Neural crest cell (in vitro differentiated cells): Measurements from ENCODE around the gene OR6M1. TPM values are rescaled to one million over a fixed set of nuclear protein-coding genes. Genes with fewer than 3 reads are reported as not detected.

Experiments
- DNase-seq: peaks from one replicate; pipeline ENCODE4 v3.0.0; 2021; ENCODE audit warnings: low read depth, mixed read lengths, low spot score
- H3K27ac Mint-ChIP-seq: one replicate; pipeline ENCODE4 v1.8.0; 2021; ENCODE audit warnings: mild to moderate bottlenecking, mixed read lengths; ENCODE audit not compliant: unreplicated experiment
- H3K27me3 Mint-ChIP-seq: 2 replicates; pipeline ENCODE4 v1.8.0; 2021; ENCODE audit warnings: low read depth, mild to moderate bottlenecking, mixed read lengths
- H3K36me3 Mint-ChIP-seq: 2 replicates; pipeline ENCODE4 v1.8.0; 2021; ENCODE audit warnings: low read depth, mild to moderate bottlenecking, mixed read lengths
- H3K4me1 Mint-ChIP-seq: 2 replicates; pipeline ENCODE4 v1.8.0; 2021; ENCODE audit warnings: mixed read lengths
- H3K4me3 Mint-ChIP-seq: one replicate; pipeline ENCODE4 v1.8.0; 2021; ENCODE audit warnings: mild to moderate bottlenecking, mixed read lengths
- H3K9me3 Mint-ChIP-seq: 2 replicates; pipeline ENCODE4 v1.8.0; 2021; ENCODE audit warnings: mixed read lengths
- long read RNA-seq: library from polyadenylated mRNA; unstranded; transcript quantifications from one replicate; pipeline ENCODE4 v2.0.0, GENCODE V29; 2020
- total RNA-seq: library from RNA; stranded (reverse); gene quantifications from 2 replicates; pipeline ENCODE4 v1.2.1, GENCODE V29; 2021
- TF ChIP-seq, protein P1 (sequence below): fragments of 200-600 bp; sonication (generic); conservative IDR thresholded peaks from 2 replicates; pipeline ENCODE4 v1.5.0; 2021; ENCODE audit warnings: antibody characterized with exemption, mild to moderate bottlenecking

The OR6M1 gene
- total RNA-seq: not detected in 2 replicates
- long read RNA-seq: 0 reads

- TF ChIP-seq, protein P1, sequence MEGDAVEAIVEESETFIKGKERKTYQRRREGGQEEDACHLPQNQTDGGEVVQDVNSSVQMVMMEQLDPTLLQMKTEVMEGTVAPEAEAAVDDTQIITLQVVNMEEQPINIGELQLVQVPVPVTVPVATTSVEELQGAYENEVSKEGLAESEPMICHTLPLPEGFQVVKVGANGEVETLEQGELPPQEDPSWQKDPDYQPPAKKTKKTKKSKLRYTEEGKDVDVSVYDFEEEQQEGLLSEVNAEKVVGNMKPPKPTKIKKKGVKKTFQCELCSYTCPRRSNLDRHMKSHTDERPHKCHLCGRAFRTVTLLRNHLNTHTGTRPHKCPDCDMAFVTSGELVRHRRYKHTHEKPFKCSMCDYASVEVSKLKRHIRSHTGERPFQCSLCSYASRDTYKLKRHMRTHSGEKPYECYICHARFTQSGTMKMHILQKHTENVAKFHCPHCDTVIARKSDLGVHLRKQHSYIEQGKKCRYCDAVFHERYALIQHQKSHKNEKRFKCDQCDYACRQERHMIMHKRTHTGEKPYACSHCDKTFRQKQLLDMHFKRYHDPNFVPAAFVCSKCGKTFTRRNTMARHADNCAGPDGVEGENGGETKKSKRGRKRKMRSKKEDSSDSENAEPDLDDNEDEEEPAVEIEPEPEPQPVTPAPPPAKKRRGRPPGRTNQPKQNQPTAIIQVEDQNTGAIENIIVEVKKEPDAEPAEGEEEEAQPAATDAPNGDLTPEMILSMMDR: no peak
- no peak for DNase-seq
Measured at GRCh38 chr11:123806249-123806648, at the start of gene OR6M1. Gene OR6M1 (minus strand): TSS chr11:123806349. CDS start chr11:123806349, 0 bp downstream.

DNA sequence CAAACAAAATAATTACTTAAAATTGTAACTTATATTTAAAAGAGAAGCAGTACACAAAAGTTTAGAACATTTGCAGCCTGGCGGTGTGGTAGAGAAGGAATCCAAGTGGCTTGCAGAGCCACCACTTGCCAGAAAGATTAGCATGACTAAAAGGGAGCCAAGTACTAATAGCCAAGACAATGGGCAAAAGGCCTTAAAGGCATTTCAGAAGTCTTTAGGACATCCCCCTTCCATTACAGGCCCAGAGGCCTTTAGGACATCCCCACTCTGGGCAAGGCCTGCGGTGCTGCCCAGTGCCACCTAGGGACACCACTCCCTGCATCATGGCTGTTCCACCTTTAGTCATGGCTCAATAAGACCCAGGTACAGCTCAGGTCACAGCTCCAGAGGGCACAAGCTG, 46.9 kb upstream of the OR6M1 start:
- Mint-ChIP-seq H3K4me3 (no peak overlapping the region), H3K4me1 (no peaks in the 10 kb centered on the region), H3K27ac (no peak overlapping the region), H3K27me3 (no peaks in the 10 kb centered on the region), H3K9me3 (peaks cover 17% of the 10 kb centered on the region), H3K36me3 (peaks cover 4% of the 10 kb centered on the region)
- TF ChIP-seq, protein P1: no peak
- no peak for DNase-seq

More at GRCh38 chr11:123806249-123806648, at the start of gene OR6M1:
- H3K4me1 Mint-ChIP-seq: no peaks in the 10 kb centered on the region
- H3K27ac Mint-ChIP-seq: no peak within 1 kb of the TSS
- H3K36me3 Mint-ChIP-seq: no peaks in the 10 kb centered on the region
- H3K4me3 Mint-ChIP-seq: no peak within 1 kb of the TSS
- no peaks in the 10 kb centered on the region for H3K9me3 Mint-ChIP-seq
- no peaks in the 10 kb centered on the region for H3K27me3 Mint-ChIP-seq

DNA sequence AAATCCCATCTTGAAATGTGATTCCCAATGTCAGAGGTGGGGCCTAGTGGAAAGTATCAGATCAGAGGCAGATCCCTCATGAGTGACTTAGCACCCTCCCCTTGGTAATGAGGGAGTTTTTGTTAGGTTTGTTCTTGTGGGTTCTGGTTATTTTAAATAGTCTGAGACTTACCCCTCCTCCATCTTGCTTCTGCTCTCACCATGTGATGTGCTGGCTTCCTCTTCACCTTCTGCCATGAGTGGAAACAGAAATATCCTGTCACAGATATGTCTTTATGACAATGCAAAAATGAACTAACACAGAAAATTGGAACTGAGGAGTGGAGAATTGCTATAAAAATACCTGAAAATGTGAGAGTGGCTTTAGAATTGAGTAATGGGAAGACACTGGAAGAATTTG, 46.2 kb upstream of the OR6M1 start:
- Mint-ChIP-seq H3K9me3 (peaks cover 17% of the 10 kb centered on the region), H3K27me3 (no peaks in the 10 kb centered on the region), H3K4me3 (no peak overlapping the region), H3K4me1 (no peaks in the 10 kb centered on the region), H3K27ac (no peak overlapping the region), H3K36me3 (peaks cover 4% of the 10 kb centered on the region)
- TF ChIP-seq, protein P1: no peak
- no peak for DNase-seq

- DNase-seq: no peak
- TF ChIP-seq, protein P1: no peak
- no peak overlapping the region for H3K27ac Mint-ChIP-seq
- H3K27me3 Mint-ChIP-seq: no peaks in the 10 kb centered on the region
- H3K4me3 Mint-ChIP-seq: no peak overlapping the region
- H3K36me3 Mint-ChIP-seq: peaks cover 2% of the 10 kb centered on the region
- H3K9me3 Mint-ChIP-seq: peaks cover 12% of the 10 kb centered on the region
- H3K4me1 Mint-ChIP-seq: no peaks in the 10 kb centered on the region
Measured at GRCh38 chr11:123851110-123851509, 45.0 kb upstream of the OR6M1 start.

GRCh38 chr11:123841174-123841573, 35.0 kb upstream of the OR6M1 start:
- no peaks in the 10 kb centered on the region for H3K9me3 Mint-ChIP-seq
- H3K4me1 Mint-ChIP-seq: no peaks in the 10 kb centered on the region
- H3K27ac Mint-ChIP-seq: no peak overlapping the region
- TF ChIP-seq, protein P1: no peak
- H3K27me3 Mint-ChIP-seq: peaks cover 7% of the 10 kb centered on the region
- H3K4me3 Mint-ChIP-seq: no peak overlapping the region
- no peaks in the 10 kb centered on the region for H3K36me3 Mint-ChIP-seq
- no peak for DNase-seq

DNA sequence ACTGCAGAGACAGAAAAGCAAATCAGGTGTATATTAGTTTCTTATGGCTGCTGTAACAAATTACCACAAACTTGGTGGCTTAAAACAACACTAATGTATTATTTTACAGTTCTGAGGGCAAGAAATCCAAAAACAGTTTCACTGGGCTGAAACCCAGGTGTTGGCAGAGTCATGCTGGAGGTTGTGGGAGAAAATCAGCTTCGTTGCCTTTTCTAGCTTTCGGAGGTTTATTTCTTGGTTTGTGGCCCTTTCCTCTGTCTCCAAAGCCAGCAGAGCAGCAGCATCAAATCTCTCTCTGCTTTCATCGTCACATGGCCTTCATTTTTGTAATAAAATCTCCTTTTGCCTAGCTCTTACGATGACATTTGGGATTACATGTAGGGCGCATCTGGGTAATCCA, 33.0 kb upstream of the OR6M1 start:
- TF ChIP-seq, protein P1: no peak
- Mint-ChIP-seq H3K36me3 (no peaks in the 10 kb centered on the region), H3K27ac (no peak overlapping the region), H3K9me3 (no peaks in the 10 kb centered on the region), H3K27me3 (peaks cover 7% of the 10 kb centered on the region), H3K4me3 (no peak overlapping the region), H3K4me1 (no peaks in the 10 kb centered on the region)
- no peak for DNase-seq
